ENCODE results near the gene MCAT. TPM values are rescaled to one million over a fixed set of nuclear protein-coding genes. Genes with fewer than 3 reads are reported as not detected.

The MCAT gene
- total and polyA plus RNA-seq, 2 of the 4 experiments (the other 2 are of a cell fraction) = 7.3 to 19.7 TPM

- ChIA-PET POLR2A (ENCODE audit: unreplicated experiment) (no interaction called here), CTCF (no interaction called here)
- no peak overlapping the region for H4K8ac ChIP-seq (ENCODE audit: low read depth in 2 of 2, low read length in 2 of 2)
- H3K27ac ChIP-seq (ENCODE audit: insufficient read depth, low read length) = no peak overlapping the region
- H3K9ac ChIP-seq (ENCODE audit: low read depth, low read length) = no peak overlapping the region
- no peak overlapping the region for H2AFZ ChIP-seq (replicated peaks; ENCODE audit: low read length, poor library complexity)
- no peak overlapping the region for H3K4me2 ChIP-seq (ENCODE audit: low read depth, low read length)
- H3K14ac ChIP-seq (replicated peaks; ENCODE audit: low read depth, low read length) = no peak overlapping the region
- no peak overlapping the region for H3K23ac ChIP-seq (ENCODE audit: low read depth, low read length)
- no peak overlapping the region for H2BK120ac ChIP-seq (ENCODE audit: low read depth, low read length)
- TF ChIP-seq MXI1 (IDR thresholded peaks at IDR 0.05; ENCODE audit: borderline replicate concordance, low read depth, low read length) = no peak
- no peak for TF ChIP-seq ELK1 (IDR thresholded peaks at IDR 0.05; ENCODE audit: borderline replicate concordance, low read depth, low read length)
- no peak for TF ChIP-seq FOS (IDR thresholded peaks at IDR 0.05; ENCODE audit: low read depth, low read length)
- TF ChIP-seq MAFK (IDR thresholded peaks at IDR 0.05; ENCODE audit: low read depth, low read length) = no peak
- no peak for TF ChIP-seq RFX5 (IDR thresholded peaks at IDR 0.05; ENCODE audit: low read depth, low read length)
- TF ChIP-seq RCOR1 (IDR thresholded peaks at IDR 0.05; ENCODE audit: insufficient replicate concordance, low read length) = no peak
- TF ChIP-seq CHD1 (IDR thresholded peaks at IDR 0.05; ENCODE audit: low read depth, low read length) = no peak
- TF ChIP-seq RAD21 (IDR thresholded peaks at IDR 0.05; ENCODE audit: low read length) = no peak
- TF ChIP-seq USF2 (IDR thresholded peaks at IDR 0.05; ENCODE audit: low read depth, low read length) = no peak
- TF ChIP-seq SMC3 (IDR thresholded peaks at IDR 0.05; ENCODE audit: low read depth, low read length) = no peak
- no peak for TF ChIP-seq CTCF (conservative IDR thresholded peaks at IDR 0.05; ENCODE audit: low read depth, low read length)
- no peak for TF ChIP-seq BHLHE40 (IDR thresholded peaks at IDR 0.05; ENCODE audit: low read depth, low read length)
- no peak for TF ChIP-seq POLR2A (IDR thresholded peaks at IDR 0.05; ENCODE audit: low read depth, low read length)
- TF ChIP-seq CEBPB (IDR thresholded peaks at IDR 0.05; ENCODE audit: low read depth, low read length) = no peak
- no peak for TF ChIP-seq NFE2L2 (IDR thresholded peaks at IDR 0.05; ENCODE audit: low read depth, low read length)
- TF ChIP-seq MAZ (IDR thresholded peaks at IDR 0.05; ENCODE audit: borderline replicate concordance, low read depth, low read length) = no peak
- no peak overlapping the region for H2BK20ac ChIP-seq (ENCODE audit: low read depth, low read length)
- no peak overlapping the region for H4K91ac ChIP-seq (ENCODE audit: insufficient read depth, low read depth, low read length)
- no peaks in the 10 kb centered on the region for H3K36me3 ChIP-seq (ENCODE audit: control insufficient read depth, insufficient read depth, low read length)
- no peak overlapping the region for H3K56ac ChIP-seq (ENCODE audit: extremely low read depth, insufficient read depth, low read length)
- intact Hi-C loops (cut with micrococcal nuclease) = no loop called here
- no peak overlapping the region for H3K4me3 ChIP-seq (ENCODE audit: insufficient read depth, low read depth, low read length)
- in situ Hi-C loops (cut with MboI; ENCODE audit: low sequenced_read_pairs) = no loop called here
- H3K9me1 ChIP-seq (ENCODE audit: insufficient read depth, low read length) = no peaks in the 10 kb centered on the region
- H3K9me3 ChIP-seq (ENCODE audit: control insufficient read depth, insufficient read depth, low read length) = no peaks in the 10 kb centered on the region
- H2BK5ac ChIP-seq (ENCODE audit: low read depth, low read length, poor library complexity, severe bottlenecking) = no peak overlapping the region
- ATAC-seq (ENCODE audit: low read depth) = no peak
- dilution Hi-C loops (cut with HindIII; ENCODE audit: low sequenced_read_pairs, unreplicated experiment) = no loop called here
- H3K27me3 ChIP-seq (ENCODE audit: control insufficient read depth, insufficient read depth, low read length) = peaks cover 10% of the 10 kb centered on the region
- H3K79me1 ChIP-seq (ENCODE audit: low read depth in 1 of 2, low read length in 2 of 2) = no peaks in the 10 kb centered on the region
- no peaks in the 10 kb centered on the region for H4K20me1 ChIP-seq (ENCODE audit: insufficient read depth, low read length)
- no peak overlapping the region for H4K5ac ChIP-seq (ENCODE audit: low read depth, low read length)
- BruUV-seq (replicated peaks) = no TSS peak
- DNase-seq = no peak
- H2AK9ac ChIP-seq (replicated peaks; ENCODE audit: low read depth, low read length, poor library complexity) = no peak overlapping the region
- H3K4me1 ChIP-seq (ENCODE audit: control insufficient read depth, insufficient read depth, low read length) = peaks cover 6% of the 10 kb centered on the region
- no peak overlapping the region for H2AK5ac ChIP-seq (ENCODE audit: low read depth, low read length)
- H2BK15ac ChIP-seq (ENCODE audit: low read depth, low read length) = no peak overlapping the region
- no peak overlapping the region for H3K4ac ChIP-seq (ENCODE audit: low read depth, low read length)
- H3K18ac ChIP-seq (ENCODE audit: low read depth, low read length) = no peak overlapping the region
Observed at GRCh38 chr22:43191831-43192230, 48.6 kb upstream of the MCAT start.

All from IMR-90 (cell line).